OCI-LY7 (cell line): ENCODE measurements around the gene SH3PXD2A. TPM values are rescaled to one million over a fixed set of nuclear protein-coding genes. Genes with fewer than 3 reads are reported as not detected.
"Not testable (repeated sequence)": the region's sequence is repeated elsewhere in the genome, so short reads cannot be mapped to it uniquely, and the experiment has no call there.

Source experiments
- BruUV-seq: library from RNA; stranded (reverse); fragments of 400-500 nt; replicated peaks from 2 replicates; lab custom pipeline; 2021; lab: Mats Ljungman, UMichigan
- CTCF ChIA-PET: fragments of 300-600 bp; sonication (Branson Sonifier 250); formaldehyde crosslinking; loops from one replicate; lab custom pipeline; 2022; ENCODE audit warnings: antibody characterized with exemption; ENCODE audit not compliant: unreplicated experiment; lab: Charles Lee
- POLR2A ChIA-PET: fragments of 300-600 bp; sonication (Branson Sonifier 250); formaldehyde crosslinking; loops from one replicate; lab custom pipeline; 2022; ENCODE audit warnings: antibody characterized with exemption; lab: Charles Lee
- DNase-seq: peaks from one replicate; pipeline ENCODE4 v3.0.0-alpha.2; 2015; ENCODE audit warnings: low spot score
- H2AFZ ChIP-seq: fragments of 200-600 bp; sonication (generic), shearing (Covaris generic); 2 replicates; pipeline ENCODE4 v1.6.1; 2014; ENCODE audit warnings: mild to moderate bottlenecking, antibody characterized with exemption, low read length, moderate library complexity
- H3K27ac ChIP-seq: fragments of 200-600 bp; sonication (generic); 2 replicates; pipeline ENCODE4 v1.5.1; 2014; ENCODE audit warnings: mixed run types, low read depth, mild to moderate bottlenecking, moderate library complexity, low read length, inconsistent platforms; ENCODE audit not compliant: poor library complexity, severe bottlenecking
- H3K36me3 ChIP-seq: fragments of 200-600 bp; sonication (generic); 2 replicates; pipeline ENCODE4 v1.6.1; 2014; ENCODE audit warnings: mild to moderate bottlenecking, antibody characterized with exemption, low read length, moderate library complexity, mixed read lengths; ENCODE audit not compliant: insufficient read depth
- H3K4me1 ChIP-seq: fragments of 200-600 bp; sonication (generic); 2 replicates; pipeline ENCODE4 v1.5.1; 2014; ENCODE audit warnings: mild to moderate bottlenecking, low read length; ENCODE audit not compliant: insufficient read depth, poor library complexity, severe bottlenecking
- H3K4me2 ChIP-seq: fragments of 200-600 bp; sonication (generic); 2 replicates; pipeline ENCODE4 v1.6.1; 2014; ENCODE audit warnings: mild to moderate bottlenecking, low read length
- H3K4me3 ChIP-seq: fragments of 200-600 bp; sonication (generic); 2 replicates; pipeline ENCODE4 v1.5.1; 2014; ENCODE audit warnings: mild to moderate bottlenecking, low read depth, low read length; ENCODE audit not compliant: poor library complexity, severe bottlenecking
- H3K79me2 ChIP-seq: fragments of 200-600 bp; sonication (generic); 2 replicates; pipeline ENCODE4 v1.6.1; 2016; ENCODE audit warnings: low read depth, mild to moderate bottlenecking, low read length, moderate library complexity, mixed read lengths; ENCODE audit not compliant: insufficient read depth
- H3K9me2 ChIP-seq: fragments of 200-600 bp; sonication (generic); 2 replicates; pipeline ENCODE4 v1.6.1; 2016; ENCODE audit warnings: mild to moderate bottlenecking, low read length, mixed read lengths; ENCODE audit not compliant: insufficient read depth
- H3K9me3 ChIP-seq: fragments of 200-600 bp; sonication (generic); 2 replicates; pipeline ENCODE4 v1.6.1; 2014; ENCODE audit warnings: mild to moderate bottlenecking, mixed run types, low read length, mixed read lengths
- H4K20me1 ChIP-seq: fragments of 200-600 bp; sonication (generic); 2 replicates; pipeline ENCODE4 v1.6.1; 2014; ENCODE audit warnings: mild to moderate bottlenecking, antibody characterized with exemption, low read length, moderate library complexity, mixed read lengths; ENCODE audit not compliant: insufficient read depth
- CTCF ChIP-seq: fragments of 200-600 bp; sonication (generic); conservative IDR thresholded peaks from 2 replicates; pipeline ENCODE4 v1.5.1; 2014; ENCODE audit warnings: mild to moderate bottlenecking, antibody characterized with exemption, low read length, moderate library complexity, mixed read lengths
- EZH2phosphoT487 ChIP-seq: fragments of 200-600 bp; sonication (generic); IDR thresholded peaks from 2 replicates; pipeline ENCODE4 v1.6.1; 2018; ENCODE audit warnings: low read depth, borderline replicate concordance, mild to moderate bottlenecking, mixed run types, antibody characterized with exemption, low read length, moderate library complexity, mixed read lengths
- intact Hi-C: fragments of 100-400 bp; cut with micrococcal nuclease; formaldehyde crosslinking; loops from one replicate; pipeline ENCODE4 v1.10.0; 2022; ENCODE audit not compliant: unreplicated experiment
- total RNA-seq, 2 experiments: library from RNA; depleted of rRNA in 1 of 2; stranded (reverse); fragments of >200 nt in 1 of 2; shearing (Covaris generic) in 1 of 2; gene quantifications; 2 replicates each; pipeline ENCODE4 v1.2.3, GENCODE V29; 2014 to 2022

Gene SH3PXD2A
- total RNA-seq, 2 experiments from 2014 or later: 0.85 to 5.9 TPM

GRCh38 chr10:103731609-103732270 lies 123.6 kb downstream of the SH3PXD2A start:
- no peak overlapping the region for H3K4me2 ChIP-seq
- H3K27ac ChIP-seq: no peak overlapping the region
- no TSS peak for BruUV-seq
- H2AFZ ChIP-seq: no peak overlapping the region
- TF ChIP-seq CTCF: no peak
- no peak for TF ChIP-seq EZH2phosphoT487
- DNase-seq: no peak
- H3K9me3 ChIP-seq: no peaks in the 10 kb centered on the region
- no peaks in the 10 kb centered on the region for H3K36me3 ChIP-seq
- intact Hi-C loops: no loop called here
- POLR2A ChIA-PET: no interaction called here
- H3K4me1 ChIP-seq: no peaks in the 10 kb centered on the region
- no peaks in the 10 kb centered on the region for H3K79me2 ChIP-seq
- no peaks in the 10 kb centered on the region for H3K9me2 ChIP-seq
- CTCF ChIA-PET: no interaction called here
- no peaks in the 10 kb centered on the region for H4K20me1 ChIP-seq
- H3K4me3 ChIP-seq: no peak overlapping the region

- CTCF ChIA-PET, H4K20me1 ChIP-seq, intact Hi-C loops, H3K79me2 ChIP-seq, POLR2A ChIA-PET, H3K36me3 ChIP-seq, H3K27ac ChIP-seq, H3K9me2 ChIP-seq, H2AFZ ChIP-seq, DNase-seq, BruUV-seq, H3K4me3 ChIP-seq, H3K4me1 ChIP-seq, H3K4me2 ChIP-seq, H3K9me3 ChIP-seq: not testable (repeated sequence)
Observed at GRCh38 chr10:103731026-103731425, 124.3 kb downstream of the SH3PXD2A start.

- intact Hi-C loops: no loop called here
- ChIA-PET POLR2A (interaction anchor here (0.6 kb wide), 1 partner anchor 409 kb away, joined by 3 read pairs; no protein-coding TSS in a partner anchor), CTCF (no interaction called here)
- Histone ChIP-seq H4K20me1 (no peaks in the 10 kb centered on the region), H3K27ac (no peak overlapping the region), H3K79me2 (no peaks in the 10 kb centered on the region), H3K9me2 (no peaks in the 10 kb centered on the region), H3K9me3 (no peaks in the 10 kb centered on the region), H2AFZ (no peak overlapping the region), H3K4me1 (no peaks in the 10 kb centered on the region), H3K36me3 (no peaks in the 10 kb centered on the region), H3K4me3 (no peak overlapping the region), H3K4me2 (no peak overlapping the region)
- TF ChIP-seq CTCF: no peak
- no peak for TF ChIP-seq EZH2phosphoT487
- BruUV-seq: no TSS peak
- DNase-seq: no peak
Observed at GRCh38 chr10:103729851-103730250, 125.5 kb downstream of the SH3PXD2A start.
